HL-60 (cell line): ENCODE measurements around the gene HECW1.

Experiments used
- DNase-seq, 2 experiments: peaks; one replicate each; pipeline ENCODE4 v3.0.0-alpha.2; 2010 to 2020; ENCODE audit warnings: low read depth in 1 of 2, low spot score in 1 of 2
- H3K27ac ChIP-seq: fragments of 250-450 bp; sonication (Bioruptor Pico); replicated peaks from 2 replicates; pipeline ENCODE4 v1.5.1; 2020; ENCODE audit warnings: mild to moderate bottlenecking, moderate library complexity
- H3K27me3 ChIP-seq: fragments of 250-450 bp; sonication (Bioruptor Pico); 2 replicates; pipeline ENCODE4 v1.5.1; 2021; ENCODE audit warnings: mild to moderate bottlenecking, moderate library complexity; ENCODE audit not compliant: insufficient read depth, poor library complexity, severe bottlenecking
- H3K4me3 ChIP-seq: replicated peaks from 2 replicates; pipeline ENCODE4 v1.5.1; 2011; ENCODE audit warnings: mild to moderate bottlenecking, control low read depth, low read length; ENCODE audit not compliant: insufficient read depth
- GABPA ChIP-seq: IDR thresholded peaks from 2 replicates; pipeline ENCODE4 v1.6.1; 2012; ENCODE audit warnings: low read depth
- POLR2AphosphoS5 ChIP-seq: IDR thresholded peaks from 2 replicates; pipeline ENCODE4 v1.6.1; 2012; ENCODE audit warnings: low read depth
- SPI1 ChIP-seq: IDR thresholded peaks from 2 replicates; pipeline ENCODE4 v1.6.1; 2012; ENCODE audit warnings: low read depth, mild to moderate bottlenecking, borderline replicate concordance
- TF ChIP-seq, protein P1 (sequence below): IDR thresholded peaks from one replicate; pipeline ENCODE4 v1.5.1; 2011; ENCODE audit warnings: low read length, control low read depth, inconsistent platforms; ENCODE audit not compliant: insufficient read depth
- TF ChIP-seq, protein P2 (sequence below): IDR thresholded peaks from 2 replicates; pipeline ENCODE4 v1.6.1; 2012; ENCODE audit warnings: low read depth; ENCODE audit not compliant: insufficient replicate concordance

The HECW1 gene

DNA sequence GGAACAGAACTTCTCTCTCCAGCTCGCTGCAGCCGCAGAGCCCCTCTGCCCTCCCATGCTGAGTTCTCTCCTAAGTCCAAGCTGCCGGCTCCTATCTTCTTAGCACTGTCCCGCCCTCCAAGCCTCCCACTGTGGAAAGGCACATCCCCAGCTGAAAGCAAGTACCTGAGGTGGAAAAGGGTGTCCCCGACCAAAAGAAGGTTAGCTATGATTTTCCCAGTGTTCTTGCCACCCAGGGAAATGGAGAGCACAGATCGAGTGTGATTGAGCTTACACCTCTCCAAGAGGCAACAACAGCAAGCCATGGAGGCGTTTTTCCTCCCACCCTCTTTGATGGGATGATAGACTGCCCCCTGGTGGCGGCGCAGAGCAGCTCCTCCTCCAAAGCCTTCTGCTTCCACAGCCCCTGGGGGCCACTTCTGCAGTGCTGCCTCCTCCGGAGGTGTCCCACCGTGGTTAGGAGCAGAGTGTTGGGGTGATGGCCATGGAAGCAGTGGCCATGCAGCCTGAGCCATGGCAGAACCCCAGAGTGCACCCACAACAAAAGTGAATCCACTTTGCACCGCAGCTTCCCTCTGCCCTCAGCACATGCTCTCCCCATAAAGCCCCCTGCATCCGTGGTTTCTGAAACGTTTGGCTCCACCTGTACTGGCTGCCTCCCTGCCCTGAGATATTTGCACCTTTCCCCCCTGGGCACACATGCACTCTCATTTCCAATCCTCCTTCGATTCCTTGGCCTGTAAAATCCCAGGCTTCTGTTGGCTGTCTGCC lies 327.4 kb downstream of the HECW1 start:
- Histone ChIP-seq H3K4me3 (no peak overlapping the region), H3K27ac (no peak overlapping the region), H3K27me3 (no peaks in the 10 kb centered on the region)
- DNase-seq = peak; percentile 20 to 47
- TF ChIP-seq, protein P1, sequence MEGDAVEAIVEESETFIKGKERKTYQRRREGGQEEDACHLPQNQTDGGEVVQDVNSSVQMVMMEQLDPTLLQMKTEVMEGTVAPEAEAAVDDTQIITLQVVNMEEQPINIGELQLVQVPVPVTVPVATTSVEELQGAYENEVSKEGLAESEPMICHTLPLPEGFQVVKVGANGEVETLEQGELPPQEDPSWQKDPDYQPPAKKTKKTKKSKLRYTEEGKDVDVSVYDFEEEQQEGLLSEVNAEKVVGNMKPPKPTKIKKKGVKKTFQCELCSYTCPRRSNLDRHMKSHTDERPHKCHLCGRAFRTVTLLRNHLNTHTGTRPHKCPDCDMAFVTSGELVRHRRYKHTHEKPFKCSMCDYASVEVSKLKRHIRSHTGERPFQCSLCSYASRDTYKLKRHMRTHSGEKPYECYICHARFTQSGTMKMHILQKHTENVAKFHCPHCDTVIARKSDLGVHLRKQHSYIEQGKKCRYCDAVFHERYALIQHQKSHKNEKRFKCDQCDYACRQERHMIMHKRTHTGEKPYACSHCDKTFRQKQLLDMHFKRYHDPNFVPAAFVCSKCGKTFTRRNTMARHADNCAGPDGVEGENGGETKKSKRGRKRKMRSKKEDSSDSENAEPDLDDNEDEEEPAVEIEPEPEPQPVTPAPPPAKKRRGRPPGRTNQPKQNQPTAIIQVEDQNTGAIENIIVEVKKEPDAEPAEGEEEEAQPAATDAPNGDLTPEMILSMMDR = peak; percentile 81
- TF ChIP-seq GABPA = no peak

DNA sequence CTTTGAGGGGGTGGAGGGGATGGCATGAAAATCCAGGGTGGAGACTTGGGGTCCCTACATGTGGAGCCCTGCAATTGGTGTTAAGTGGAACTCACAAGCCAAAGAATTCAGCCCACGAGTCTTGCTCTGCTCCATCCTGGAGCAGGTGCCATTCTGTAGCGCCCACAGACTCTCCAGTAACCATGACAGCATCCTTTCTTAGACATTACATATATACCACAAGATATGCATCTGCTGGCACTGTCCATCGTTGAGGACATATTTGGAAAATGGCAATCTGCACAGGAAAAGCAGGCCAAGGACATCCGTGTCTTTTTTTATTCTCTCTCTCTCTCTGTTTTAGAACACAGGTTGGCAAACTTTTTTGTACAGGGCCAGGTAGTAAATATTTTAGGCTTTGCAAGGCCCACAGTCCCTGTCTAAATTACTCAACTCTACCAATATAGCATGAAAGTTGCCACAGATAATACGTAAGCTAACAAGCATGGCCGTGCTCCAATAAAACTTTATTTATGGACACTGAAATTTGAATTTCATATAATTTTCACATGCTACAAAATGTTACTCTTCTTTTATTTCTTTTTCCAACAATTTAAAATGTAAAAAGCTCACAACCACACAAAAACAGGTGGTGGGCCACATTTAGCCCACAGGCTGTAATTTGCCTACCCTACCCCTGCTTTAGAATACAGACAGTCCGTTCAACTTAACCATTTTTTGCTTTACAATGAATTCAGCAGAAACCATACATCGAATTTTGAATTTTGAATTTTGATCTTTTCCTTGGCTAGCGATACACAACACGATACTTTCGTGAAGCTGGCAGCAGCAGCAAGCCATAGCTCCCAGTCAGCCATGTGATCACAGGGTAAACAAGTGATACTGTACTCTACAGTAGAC lies 329.0 kb downstream of the HECW1 start:
- Histone ChIP-seq H3K27me3 (no peaks in the 10 kb centered on the region), H3K27ac (no peak overlapping the region), H3K4me3 (no peak overlapping the region)
- TF ChIP-seq, protein P1 = no peak
- TF ChIP-seq SPI1 (no peak), GABPA (no peak), POLR2AphosphoS5 (no peak)
- TF ChIP-seq, protein P2, sequence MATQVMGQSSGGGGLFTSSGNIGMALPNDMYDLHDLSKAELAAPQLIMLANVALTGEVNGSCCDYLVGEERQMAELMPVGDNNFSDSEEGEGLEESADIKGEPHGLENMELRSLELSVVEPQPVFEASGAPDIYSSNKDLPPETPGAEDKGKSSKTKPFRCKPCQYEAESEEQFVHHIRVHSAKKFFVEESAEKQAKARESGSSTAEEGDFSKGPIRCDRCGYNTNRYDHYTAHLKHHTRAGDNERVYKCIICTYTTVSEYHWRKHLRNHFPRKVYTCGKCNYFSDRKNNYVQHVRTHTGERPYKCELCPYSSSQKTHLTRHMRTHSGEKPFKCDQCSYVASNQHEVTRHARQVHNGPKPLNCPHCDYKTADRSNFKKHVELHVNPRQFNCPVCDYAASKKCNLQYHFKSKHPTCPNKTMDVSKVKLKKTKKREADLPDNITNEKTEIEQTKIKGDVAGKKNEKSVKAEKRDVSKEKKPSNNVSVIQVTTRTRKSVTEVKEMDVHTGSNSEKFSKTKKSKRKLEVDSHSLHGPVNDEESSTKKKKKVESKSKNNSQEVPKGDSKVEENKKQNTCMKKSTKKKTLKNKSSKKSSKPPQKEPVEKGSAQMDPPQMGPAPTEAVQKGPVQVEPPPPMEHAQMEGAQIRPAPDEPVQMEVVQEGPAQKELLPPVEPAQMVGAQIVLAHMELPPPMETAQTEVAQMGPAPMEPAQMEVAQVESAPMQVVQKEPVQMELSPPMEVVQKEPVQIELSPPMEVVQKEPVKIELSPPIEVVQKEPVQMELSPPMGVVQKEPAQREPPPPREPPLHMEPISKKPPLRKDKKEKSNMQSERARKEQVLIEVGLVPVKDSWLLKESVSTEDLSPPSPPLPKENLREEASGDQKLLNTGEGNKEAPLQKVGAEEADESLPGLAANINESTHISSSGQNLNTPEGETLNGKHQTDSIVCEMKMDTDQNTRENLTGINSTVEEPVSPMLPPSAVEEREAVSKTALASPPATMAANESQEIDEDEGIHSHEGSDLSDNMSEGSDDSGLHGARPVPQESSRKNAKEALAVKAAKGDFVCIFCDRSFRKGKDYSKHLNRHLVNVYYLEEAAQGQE = no peak
- DNase-seq = no peak

DNA sequence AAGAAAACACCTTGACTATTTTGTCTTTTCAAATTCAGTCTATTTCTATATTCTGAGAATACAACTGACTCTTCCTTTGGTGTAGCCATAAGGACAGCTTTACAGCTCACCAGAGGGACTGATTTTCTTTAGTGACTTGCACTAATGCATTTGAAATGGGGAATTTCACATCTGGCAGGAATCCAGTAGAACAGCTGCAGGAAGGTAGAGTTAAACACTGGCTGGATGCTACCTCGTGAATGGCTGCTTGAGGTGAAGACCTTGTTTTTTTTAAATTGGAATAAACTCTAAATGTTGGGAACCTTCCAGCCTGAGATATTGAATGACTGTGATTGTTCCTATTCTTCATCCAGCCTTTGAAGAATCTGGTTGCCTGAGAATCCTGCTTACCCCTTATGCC lies 330.9 kb downstream of the HECW1 start:
- no peak overlapping the region for H3K4me3 ChIP-seq
- H3K27ac ChIP-seq = no peak overlapping the region
- no peaks in the 10 kb centered on the region for H3K27me3 ChIP-seq
- no peak for DNase-seq
- TF ChIP-seq, protein P2 = no peak
- no peak for TF ChIP-seq GABPA
- TF ChIP-seq, protein P1 = no peak
- TF ChIP-seq POLR2AphosphoS5 = no peak
- no peak for TF ChIP-seq SPI1
